GM11168 (cell line): Measurements from ENCODE around the gene S1PR3.

Experiments
- in situ Hi-C: fragments of 300-500 bp; cut with MboI; formaldehyde crosslinking; loops from one replicate; pipeline ENCODE4 v1.12.0; 2022; ENCODE audit warnings: low sequenced_read_pairs; ENCODE audit not compliant: unreplicated experiment

The S1PR3 gene

GRCh38 chr9:88988796-88989641, 2.2 kb upstream of the S1PR3 start:
- in situ Hi-C loops = no loop called here

DNA sequence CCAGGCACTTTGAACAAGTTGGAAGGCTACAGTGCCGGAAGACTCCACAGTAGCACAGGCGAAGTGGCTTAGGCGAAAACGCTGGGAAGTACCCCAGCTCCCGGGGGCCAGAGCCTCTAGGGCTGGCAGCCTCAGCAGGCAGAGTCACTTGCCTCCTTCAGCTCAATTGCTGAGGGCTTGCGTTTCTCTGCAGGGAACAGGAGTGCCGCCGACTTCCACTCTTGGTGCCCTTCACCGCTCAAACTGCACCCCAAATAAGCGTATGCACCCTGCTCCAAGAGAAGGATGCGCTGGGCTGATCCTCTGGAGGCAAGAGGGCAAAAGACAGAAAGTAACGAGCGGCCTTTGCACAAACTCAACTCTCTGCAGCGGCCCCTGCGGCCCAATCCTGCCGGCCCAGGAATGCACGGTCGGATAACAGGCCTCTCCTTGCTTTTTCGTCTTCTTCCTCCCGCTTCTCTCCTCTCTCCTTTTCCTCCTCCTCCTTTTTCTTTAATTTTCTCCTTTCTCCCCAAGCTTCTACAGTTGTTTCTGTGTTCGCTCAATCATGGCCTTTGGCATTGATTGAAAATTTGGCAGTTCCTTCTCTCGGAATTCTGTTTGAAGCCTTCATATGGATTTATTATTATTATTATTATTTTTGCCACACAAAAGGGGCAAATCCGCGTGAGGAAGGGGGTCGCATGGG, 1.1 kb upstream of the S1PR3 start:
- in situ Hi-C loops = no loop called here

DNA sequence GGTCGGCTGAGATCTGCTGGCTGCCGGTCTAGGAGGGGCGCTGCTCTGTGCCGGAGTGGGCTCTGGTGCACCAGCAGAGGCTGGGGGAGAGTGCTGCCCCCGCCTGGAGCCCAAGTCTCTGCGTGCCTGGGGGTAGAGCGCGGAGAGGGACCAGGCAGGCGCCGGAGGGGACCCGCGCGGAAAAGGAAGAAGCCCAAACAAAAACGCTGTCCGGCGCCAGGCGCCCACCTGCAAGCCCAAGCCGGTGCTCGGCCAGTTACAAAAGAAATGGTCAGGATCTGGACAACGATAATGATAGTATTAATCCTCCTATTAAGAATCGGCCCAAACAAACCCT, 571 bp upstream of the S1PR3 start:
- in situ Hi-C loops = no loop called here

DNA sequence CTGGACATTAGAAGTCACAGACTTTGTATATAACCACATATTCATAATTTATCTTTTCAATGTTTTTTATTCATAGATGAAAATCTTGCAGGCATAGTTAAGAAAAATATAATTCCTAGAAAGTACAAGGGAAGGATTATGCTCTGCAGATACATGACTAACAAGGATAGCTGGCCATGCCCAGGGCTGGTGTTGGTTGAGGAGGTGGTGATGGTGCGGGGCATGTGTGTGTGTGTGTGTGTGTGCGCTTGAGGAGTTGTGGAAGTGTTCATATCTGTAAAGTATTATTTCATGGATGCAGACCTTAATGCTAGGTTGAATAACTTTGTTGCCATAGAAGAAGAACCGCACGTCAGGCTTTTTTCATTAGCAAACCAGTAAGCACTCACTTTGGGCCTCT, 1.3 kb downstream of the S1PR3 start:
- in situ Hi-C loops = no loop called here

DNA sequence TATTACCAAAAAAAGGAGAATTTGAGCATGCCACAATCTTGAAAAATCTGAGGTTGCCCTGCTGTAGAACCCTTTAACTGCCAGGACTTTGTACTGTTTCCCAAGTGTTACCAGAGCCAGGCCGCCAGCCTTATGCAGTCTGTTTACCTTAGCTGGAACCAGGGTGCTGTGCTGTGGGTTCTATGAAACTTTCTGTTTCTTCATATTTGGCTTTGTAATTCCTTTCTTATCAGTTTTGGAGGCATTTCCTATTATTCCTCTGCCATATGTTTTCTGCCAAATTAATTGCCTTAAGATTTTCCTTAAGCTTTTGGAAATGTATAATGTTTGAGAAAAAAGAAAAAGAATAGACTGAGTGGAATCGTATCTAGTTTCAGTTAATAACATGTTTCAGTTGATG, 2.1 kb downstream of the S1PR3 start:
- in situ Hi-C loops = no loop called here

DNA sequence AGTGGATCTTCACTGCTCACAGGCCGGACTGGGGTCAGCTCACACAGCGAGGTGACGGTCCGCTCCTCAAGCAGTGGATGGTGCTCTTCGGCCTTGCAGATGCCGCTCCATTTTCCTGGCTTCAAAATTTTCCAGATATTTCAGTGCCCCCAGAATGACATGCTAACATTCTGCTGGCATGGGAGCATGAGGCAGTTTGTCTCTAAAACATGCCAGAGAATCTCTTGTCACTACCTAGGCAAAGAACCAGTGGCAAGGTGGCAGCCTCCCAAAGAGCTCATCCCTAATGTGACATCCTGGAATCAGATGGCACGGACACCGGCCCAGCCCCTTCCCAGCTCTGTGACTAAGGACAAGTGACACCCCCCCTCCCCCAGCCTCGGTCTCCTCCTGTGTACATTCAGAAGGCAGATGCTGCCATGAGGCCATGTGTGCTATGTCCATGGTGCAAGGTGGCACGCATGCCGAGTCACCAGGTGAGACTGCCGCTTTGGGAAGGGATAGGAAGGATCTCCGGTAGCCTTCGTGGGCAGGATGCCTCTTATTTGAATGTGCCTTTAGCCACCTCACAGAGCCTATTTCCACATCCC, 2.7 kb downstream of the S1PR3 start:
- in situ Hi-C loops = no loop called here

DNA sequence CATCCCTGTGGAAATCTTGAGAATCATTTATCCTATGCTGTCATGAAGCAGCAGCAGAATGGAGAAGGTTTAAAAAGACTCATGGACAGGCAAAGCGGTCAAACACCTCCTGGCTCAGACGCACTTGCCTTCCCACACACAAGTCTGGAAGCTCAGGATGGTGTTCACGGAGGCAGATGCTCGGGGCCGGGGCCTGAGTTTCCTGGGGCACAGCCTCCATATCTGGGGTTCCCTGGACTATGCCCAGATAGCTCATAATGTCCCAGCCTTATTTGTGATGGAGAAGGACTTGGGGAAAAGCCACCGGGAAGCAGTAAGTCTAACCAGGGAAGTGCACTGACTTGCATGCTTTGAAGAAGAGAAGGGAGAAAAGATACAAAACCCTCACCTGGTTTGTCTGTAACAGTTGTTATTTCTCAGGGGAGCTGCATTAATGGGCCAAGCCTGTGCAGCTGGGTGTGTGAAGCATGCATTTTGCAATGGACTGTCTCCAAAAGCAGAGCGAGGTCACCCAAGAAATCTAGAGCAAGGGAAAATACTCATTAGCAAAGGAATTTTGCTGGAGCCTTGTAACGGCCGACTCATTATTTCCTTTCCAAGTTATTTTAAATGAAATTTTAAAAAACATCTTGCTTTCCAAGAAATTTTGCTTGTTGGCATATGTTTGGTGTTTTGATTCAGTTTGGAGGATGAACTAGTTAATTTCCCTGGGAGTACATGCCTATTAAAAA, 3.4 kb downstream of the S1PR3 start:
- in situ Hi-C loops = no loop called here

DNA sequence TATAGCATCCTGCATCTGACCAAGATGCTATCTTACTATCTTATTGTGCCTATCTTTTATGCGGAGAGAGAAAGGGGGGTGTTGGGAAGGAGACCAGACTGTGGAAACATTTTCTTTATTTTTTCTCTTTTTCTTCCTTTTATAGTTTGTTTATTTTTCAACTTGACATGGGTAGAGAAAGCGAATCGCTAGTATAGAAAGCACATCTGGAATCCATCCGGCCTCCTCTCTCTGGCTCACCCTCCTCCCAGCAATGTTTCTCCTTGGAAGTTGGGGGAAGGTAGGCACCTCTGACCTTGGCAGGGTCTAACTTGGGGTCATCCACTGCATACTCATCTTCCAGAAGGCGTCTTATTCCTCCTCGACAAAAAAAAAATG, 3.9 kb downstream of the S1PR3 start:
- in situ Hi-C loops = no loop called here

GRCh38 chr9:88995627-88996026, 4.4 kb downstream of the S1PR3 start:
- in situ Hi-C loops = no loop called here

DNA sequence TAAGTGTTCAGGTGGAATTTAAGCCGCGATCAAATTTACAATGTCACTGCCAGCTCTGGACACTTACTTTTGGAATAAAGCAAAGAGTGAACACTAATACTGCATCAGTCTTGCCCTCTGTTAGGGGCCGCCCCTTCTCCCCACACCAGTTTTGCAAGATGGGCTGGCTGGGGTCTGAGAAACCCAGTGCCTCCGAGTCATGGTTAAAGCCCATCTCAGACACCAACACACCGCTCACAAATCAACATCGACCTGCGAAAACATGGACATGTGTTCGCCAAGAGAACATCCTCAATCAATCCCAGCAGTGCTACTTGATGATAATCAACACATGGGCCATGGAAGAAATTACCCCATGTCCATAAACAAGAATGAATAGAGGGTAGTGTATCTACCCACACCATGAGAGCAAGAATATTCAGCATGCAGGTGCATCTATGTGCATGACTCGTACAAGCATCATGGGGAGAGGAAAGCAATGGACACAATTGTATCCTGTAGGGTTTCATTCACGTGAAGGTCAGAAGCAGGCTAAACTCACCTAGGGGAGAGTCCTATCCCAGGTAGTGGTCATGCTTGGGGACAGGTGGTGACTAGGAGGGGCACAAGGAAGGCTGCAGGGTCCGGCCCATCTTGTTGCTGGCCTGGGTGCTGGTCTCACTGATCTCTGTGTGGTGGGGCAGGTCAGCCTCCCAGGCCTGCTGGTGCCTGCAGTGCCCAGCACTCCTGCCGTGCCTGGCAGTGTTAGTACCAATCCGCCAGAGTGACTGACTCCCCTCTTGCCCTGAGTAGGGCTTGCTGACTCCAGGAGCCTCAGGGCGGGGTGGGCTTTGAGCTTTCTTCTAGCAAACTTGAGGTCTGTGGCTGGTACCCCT, 5.0 kb downstream of the S1PR3 start:
- in situ Hi-C loops = no loop called here

DNA sequence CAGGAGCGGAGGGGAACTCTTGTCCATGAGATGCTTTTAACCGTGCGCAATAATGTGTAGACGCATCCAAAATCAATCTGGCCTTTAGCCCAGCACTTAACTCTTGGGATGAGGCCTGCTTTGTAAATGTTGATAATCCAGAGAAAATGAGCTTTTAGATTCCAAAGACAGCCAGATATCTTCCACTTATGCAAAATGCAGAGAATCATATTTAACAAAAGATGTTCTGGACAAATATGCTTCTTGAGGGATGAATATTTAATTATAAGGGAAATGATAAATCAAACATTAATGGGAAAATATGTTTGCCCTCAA, 5.6 kb downstream of the S1PR3 start:
- in situ Hi-C loops = no loop called here

DNA sequence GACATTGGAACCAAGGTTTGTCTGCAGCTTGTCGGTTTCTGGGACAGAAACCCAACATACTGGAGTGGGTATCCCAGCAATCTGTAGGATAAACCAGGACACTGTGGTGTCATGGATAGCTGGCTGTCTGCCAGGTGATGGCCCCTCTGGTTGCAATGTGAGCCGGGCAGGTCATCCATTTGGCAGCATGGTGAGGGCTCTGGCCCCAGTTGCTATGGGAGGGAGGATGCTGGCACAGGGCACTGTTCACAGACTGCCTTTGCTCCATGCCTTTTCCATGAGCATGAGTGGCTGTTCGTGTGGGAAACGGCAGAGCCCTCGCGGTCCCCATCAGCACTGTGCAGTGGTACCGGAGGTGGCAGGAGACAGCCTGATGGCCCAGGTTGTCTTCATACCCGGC, 6.4 kb downstream of the S1PR3 start:
- in situ Hi-C loops = no loop called here

DNA sequence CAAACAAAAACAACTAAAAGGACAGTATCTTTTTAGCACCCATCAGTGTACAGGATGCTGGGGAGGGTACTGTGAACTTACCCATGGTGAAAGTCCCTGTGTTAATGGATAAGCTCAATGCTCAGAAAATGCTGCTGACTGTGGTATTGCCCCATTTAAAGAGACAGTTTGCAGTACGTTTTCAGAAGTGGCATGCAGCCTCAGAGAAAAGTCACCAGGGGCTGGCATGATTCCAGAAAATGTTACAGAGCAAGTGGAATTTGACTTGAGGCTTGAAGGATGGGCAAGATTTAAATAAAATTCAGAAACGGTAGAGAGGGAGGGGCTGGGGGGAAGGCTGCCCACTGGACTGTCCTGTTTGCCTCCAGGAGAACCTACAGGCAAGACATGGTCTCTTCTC, 7.2 kb downstream of the S1PR3 start:
- in situ Hi-C loops = no loop called here

- in situ Hi-C loops = no loop called here
These were observed 7.6 kb downstream of the S1PR3 start for GRCh38 chr9:88998911-88999310.

DNA sequence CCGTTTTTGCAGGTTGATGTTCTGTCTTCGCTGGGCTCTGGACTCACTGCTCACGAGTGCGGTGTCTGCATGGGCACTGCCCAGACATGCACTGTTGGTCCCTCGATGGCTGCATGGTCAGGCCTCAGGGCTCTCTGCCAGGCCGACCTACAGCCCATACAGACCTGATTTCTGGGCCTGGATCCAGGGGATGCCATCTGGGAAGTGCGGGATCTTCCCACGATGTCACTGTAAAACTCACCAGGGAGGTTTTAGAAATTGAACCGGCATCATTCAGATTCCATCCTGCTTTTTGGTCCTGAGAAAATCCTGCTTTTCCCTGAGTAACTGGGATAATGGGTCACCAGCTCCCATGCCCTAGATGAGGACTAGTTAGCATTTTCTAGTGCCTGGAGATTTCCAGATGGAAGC, 9.1 kb downstream of the S1PR3 start:
- in situ Hi-C loops = loop anchor here (10.0 kb wide), 1 partner anchor 406 kb away; no protein-coding TSS in a partner anchor

- in situ Hi-C loops = loop anchor here (10.0 kb wide), 1 partner anchor 406 kb away; no protein-coding TSS in a partner anchor
These were observed 10.0 kb downstream of the S1PR3 start for GRCh38 chr9:89000973-89001916.

DNA sequence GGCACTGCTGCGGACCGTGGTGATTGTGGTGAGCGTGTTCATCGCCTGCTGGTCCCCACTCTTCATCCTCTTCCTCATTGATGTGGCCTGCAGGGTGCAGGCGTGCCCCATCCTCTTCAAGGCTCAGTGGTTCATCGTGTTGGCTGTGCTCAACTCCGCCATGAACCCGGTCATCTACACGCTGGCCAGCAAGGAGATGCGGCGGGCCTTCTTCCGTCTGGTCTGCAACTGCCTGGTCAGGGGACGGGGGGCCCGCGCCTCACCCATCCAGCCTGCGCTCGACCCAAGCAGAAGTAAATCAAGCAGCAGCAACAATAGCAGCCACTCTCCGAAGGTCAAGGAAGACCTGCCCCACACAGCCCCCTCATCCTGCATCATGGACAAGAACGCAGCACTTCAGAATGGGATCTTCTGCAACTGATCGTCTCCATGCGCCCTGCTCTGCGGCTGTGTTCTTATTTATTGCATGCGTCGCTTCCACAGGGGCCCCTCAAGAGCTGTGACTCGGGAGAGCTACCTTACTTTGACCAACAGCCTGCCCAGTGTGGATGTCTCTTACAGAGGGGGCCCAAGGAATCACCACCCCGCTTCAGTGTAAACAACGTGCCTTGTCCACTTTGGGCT, 10.8 kb downstream of the S1PR3 start:
- in situ Hi-C loops = loop anchor here (10.0 kb wide), 1 partner anchor 407 kb away; no protein-coding TSS in a partner anchor

GRCh38 chr9:89002987-89003386, 11.7 kb downstream of the S1PR3 start:
- in situ Hi-C loops = loop anchor here (10.0 kb wide), 1 partner anchor 408 kb away; no protein-coding TSS in a partner anchor
